Fibroblast of mammary gland (primary cell): ENCODE measurements around the gene CMTM7.

ENCODE experiments used
- DNase-seq: peaks from one replicate; pipeline ENCODE4 v3.0.0-alpha.2; 2010; ENCODE audit warnings: low read depth
- H3K4me3 ChIP-seq: 2 replicates; pipeline ENCODE4 v1.5.1; 2011; ENCODE audit warnings: low read depth, mild to moderate bottlenecking, low read length, moderate library complexity; ENCODE audit not compliant: control insufficient read depth
- TF ChIP-seq, protein P1 (sequence below): conservative IDR thresholded peaks from 2 replicates; pipeline ENCODE4 v1.5.1; 2011; ENCODE audit warnings: low read depth, low read length, inconsistent platforms; ENCODE audit not compliant: control insufficient read depth, insufficient read depth

Gene CMTM7

GRCh38 chr3:32372213-32372490, 19.5 kb upstream of the CMTM7 start:
- TF ChIP-seq, protein P1, sequence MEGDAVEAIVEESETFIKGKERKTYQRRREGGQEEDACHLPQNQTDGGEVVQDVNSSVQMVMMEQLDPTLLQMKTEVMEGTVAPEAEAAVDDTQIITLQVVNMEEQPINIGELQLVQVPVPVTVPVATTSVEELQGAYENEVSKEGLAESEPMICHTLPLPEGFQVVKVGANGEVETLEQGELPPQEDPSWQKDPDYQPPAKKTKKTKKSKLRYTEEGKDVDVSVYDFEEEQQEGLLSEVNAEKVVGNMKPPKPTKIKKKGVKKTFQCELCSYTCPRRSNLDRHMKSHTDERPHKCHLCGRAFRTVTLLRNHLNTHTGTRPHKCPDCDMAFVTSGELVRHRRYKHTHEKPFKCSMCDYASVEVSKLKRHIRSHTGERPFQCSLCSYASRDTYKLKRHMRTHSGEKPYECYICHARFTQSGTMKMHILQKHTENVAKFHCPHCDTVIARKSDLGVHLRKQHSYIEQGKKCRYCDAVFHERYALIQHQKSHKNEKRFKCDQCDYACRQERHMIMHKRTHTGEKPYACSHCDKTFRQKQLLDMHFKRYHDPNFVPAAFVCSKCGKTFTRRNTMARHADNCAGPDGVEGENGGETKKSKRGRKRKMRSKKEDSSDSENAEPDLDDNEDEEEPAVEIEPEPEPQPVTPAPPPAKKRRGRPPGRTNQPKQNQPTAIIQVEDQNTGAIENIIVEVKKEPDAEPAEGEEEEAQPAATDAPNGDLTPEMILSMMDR, result no peak
- H3K4me3 ChIP-seq, result no peak overlapping the region
- no peak for DNase-seq

DNA sequence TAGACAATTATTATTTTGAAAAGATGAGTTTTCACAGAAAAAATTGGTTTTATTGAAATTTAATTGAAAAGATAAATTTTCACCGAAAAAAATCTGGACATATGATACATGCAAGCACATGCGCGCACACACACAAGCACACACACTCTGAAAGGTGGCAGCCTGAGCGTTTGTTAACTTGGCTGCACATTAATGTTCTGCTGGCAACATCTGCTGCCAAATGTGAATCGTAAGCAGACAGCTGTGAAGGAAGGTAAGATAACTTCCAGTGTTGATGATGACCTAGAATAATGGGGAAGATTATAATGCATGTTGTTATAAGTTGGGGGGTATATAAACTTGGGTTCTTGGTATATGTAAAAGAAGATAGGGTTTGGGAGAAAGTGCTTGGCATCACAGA, 18.4 kb upstream of the CMTM7 start:
- DNase-seq, result no peak
- no peak overlapping the region for H3K4me3 ChIP-seq
- TF ChIP-seq, protein P1, result no peak

GRCh38 chr3:32373844-32374243, 17.8 kb upstream of the CMTM7 start:
- TF ChIP-seq, protein P1, result no peak
- DNase-seq, result no peak
- no peak overlapping the region for H3K4me3 ChIP-seq

DNA sequence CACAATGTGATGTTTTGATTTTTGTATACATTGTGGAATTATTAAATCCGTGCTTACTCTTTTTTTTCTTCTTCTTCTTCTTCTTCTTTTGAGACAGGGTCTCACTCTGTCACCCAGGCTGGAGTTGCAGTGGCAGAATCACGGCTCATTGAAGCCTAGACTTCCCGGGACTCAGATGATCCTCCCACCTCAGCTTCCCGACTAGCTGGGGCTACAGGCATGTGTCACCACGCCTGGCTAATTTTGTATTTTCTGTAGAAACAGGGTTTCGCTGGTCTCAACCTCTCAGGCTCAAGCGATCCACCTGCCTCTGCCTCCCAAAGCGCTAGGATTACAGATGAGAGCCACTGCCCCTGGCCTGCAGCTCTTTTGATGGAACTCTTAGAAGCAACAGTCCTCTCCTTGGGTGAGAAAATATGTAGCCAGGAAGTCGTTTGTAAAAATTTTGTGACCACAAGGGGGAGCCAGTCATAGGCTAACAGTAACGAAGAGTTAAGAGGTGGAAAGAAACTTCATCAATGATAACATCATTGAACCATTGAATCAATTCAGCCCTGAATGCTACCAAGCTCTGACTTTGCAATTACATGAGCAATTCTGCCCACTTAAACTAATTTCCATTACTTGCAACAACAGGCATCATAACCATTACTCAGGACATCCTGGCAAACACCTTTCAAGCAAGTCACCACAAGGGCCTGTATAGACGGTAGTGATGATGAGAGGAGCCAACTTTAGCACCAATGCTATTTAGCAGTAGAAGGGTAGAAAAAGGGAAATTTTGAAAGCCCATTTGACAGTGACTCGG, 16.7 kb upstream of the CMTM7 start:
- DNase-seq, result peak; percentile 77
- TF ChIP-seq, protein P1, result peak; percentile 69
- no peak overlapping the region for H3K4me3 ChIP-seq

- H3K4me3 ChIP-seq, result no peak overlapping the region
- DNase-seq, result no peak
- TF ChIP-seq, protein P1, result no peak
Observed at GRCh38 chr3:32375596-32375930, 16.1 kb upstream of the CMTM7 start.

DNA sequence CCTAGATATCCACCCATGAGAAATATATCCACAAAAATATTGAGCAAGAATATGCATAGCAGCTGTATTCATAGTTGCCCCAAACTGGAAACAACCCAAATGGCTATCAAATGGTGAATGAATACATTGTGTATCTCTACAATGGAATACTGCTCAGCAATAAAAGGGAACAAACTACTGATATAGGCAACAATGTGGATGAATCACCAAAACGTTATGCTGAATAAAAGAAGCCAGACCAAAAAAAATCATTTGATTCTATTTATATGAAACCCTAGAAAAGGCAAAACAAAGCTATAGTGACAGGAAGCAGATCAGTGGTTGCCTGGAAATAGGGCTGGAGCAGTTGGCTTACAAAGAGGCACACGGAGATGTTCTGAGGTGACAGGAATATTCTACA, 15.5 kb upstream of the CMTM7 start:
- TF ChIP-seq, protein P1, result no peak
- peak; percentile 12 for DNase-seq
- H3K4me3 ChIP-seq, result no peak overlapping the region
